ENCODE measurements around the gene SSX4B. TPM values are rescaled to one million over a fixed set of nuclear protein-coding genes. Genes with fewer than 3 reads are reported as not detected.
"Not testable (repeated sequence)": the region's sequence is repeated elsewhere in the genome, so short reads cannot be mapped to it uniquely, and the experiment has no call there.

Gene SSX4B
- total RNA-seq, 1 donor from 2014 or later, result not detected

GRCh38 chrX:48359281-48359680 lies 52.5 kb downstream of the SSX4B start:
- H3K9me3 Mint-ChIP-seq, result peaks cover 11% of the 10 kb centered on the region
- DNase-seq (ENCODE audit: low spot score in 2 of 2, unreplicated experiment in 2 of 2); H3K27me3 Mint-ChIP-seq (ENCODE audit: low read depth); H3K4me1 Mint-ChIP-seq; H3K36me3 Mint-ChIP-seq; H3K27ac Mint-ChIP-seq; H3K4me3 Mint-ChIP-seq: not testable (repeated sequence)

- Mint-ChIP-seq H3K36me3 (no peaks in the 10 kb centered on the region), H3K4me3 (no peak overlapping the region), H3K27ac (no peak overlapping the region), H3K27me3 (ENCODE audit: low read depth) (no peaks in the 10 kb centered on the region), H3K4me1 (no peaks in the 10 kb centered on the region), H3K9me3 (peaks cover 8% of the 10 kb centered on the region)
- DNase-seq (ENCODE audit: low spot score in 2 of 2, unreplicated experiment in 2 of 2), result no peak
- no peak for TF ChIP-seq CTCF (IDR thresholded peaks at IDR 0.05; ENCODE audit: unreplicated experiment)
Observed at GRCh38 chrX:48357681-48358080, 54.1 kb downstream of the SSX4B start.

GRCh38 chrX:48356315-48357094 lies 55.3 kb downstream of the SSX4B start, which contains the start of gene SSX3:
Gene SSX3 (minus strand): TSS chrX:48356703. CDS start chrX:48355249, 1,454 bp downstream.
- H3K27ac Mint-ChIP-seq; H3K36me3 Mint-ChIP-seq; DNase-seq (ENCODE audit: low spot score in 2 of 2, unreplicated experiment in 2 of 2); H3K4me1 Mint-ChIP-seq; H3K4me3 Mint-ChIP-seq; H3K27me3 Mint-ChIP-seq (ENCODE audit: low read depth); H3K9me3 Mint-ChIP-seq: not testable (repeated sequence)

Other genes with a start within 250 kb of the SSX4B start
- not detected in 3 replicates for gene SSX5, start 215.2 kb downstream of the SSX4B start, total RNA-seq
- not detected in 3 replicates for gene SSX1, start 156.6 kb downstream of the SSX4B start, total RNA-seq
- gene SSX3, start 55.3 kb downstream of the SSX4B start, total RNA-seq, result not detected in 3 replicates
- gene SSX4, start 28.4 kb downstream of the SSX4B start, total RNA-seq, result not detected in 3 replicates
- 9.0 to 10.1 TPM (median 9.6 TPM) in 3 replicates for gene SLC38A5, start 58.3 kb upstream of the SSX4B start, total RNA-seq
- gene FTSJ1, start 64.2 kb upstream of the SSX4B start, total RNA-seq, result 37.5 to 42.2 TPM (median 42.1 TPM) in 3 replicates
- gene PORCN, start 97.0 kb upstream of the SSX4B start, total RNA-seq, result 9.7 to 11.0 TPM (median 10.1 TPM) in 3 replicates
- 48.9 to 52.2 TPM (median 50.2 TPM) in 3 replicates for gene EBP, start 109.8 kb upstream of the SSX4B start, total RNA-seq
- gene TBC1D25, start 127.8 kb upstream of the SSX4B start, total RNA-seq, result 13.9 to 15.4 TPM (median 15.3 TPM) in 3 replicates
- 208 to 215 TPM (median 209 TPM) in 3 replicates for gene RBM3, start 162.5 kb upstream of the SSX4B start, total RNA-seq
- gene WDR13, start 185.5 kb upstream of the SSX4B start, total RNA-seq, result 85.8 to 98.6 TPM (median 88.8 TPM) in 3 replicates

Measured in mesothelial cell of epicardium (in vitro differentiated cells).